Stimulated activated CD8-positive, alpha-beta memory T cell treated with anti-CD3 and anti-CD28 coated beads, Interleukin-12 subunit alpha, Interleukin-12 subunit beta, amount 100 ng/mL, for 24 hours (primary cell): ENCODE results near the gene HDAC7.

Experiments
- DNase-seq: peaks from one replicate; pipeline ENCODE4 v3.0.0-alpha.2; 2020; ENCODE audit errors: extremely low read depth

Gene HDAC7

DNA sequence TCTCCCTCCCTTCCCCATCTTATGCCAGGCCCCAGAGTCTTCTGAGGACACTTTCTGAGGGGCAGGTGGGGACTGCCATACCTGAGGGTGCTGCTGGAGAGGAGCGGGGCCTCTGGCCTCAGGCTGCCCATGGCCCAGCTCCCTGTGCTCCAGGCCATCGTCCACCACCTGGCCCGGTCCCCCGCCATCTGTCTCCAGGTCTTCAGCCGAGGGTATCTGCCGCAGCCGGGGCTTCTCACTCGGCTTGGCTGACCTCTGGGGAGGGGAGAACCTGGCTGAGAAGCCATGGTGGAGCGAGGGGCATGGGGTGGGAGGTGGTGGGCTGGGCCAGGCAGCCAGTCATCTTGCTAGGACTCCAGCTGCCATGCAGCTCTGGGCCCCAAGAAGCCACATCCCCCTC lies 25.0 kb downstream of the HDAC7 start:
- DNase-seq = no peak

DNA sequence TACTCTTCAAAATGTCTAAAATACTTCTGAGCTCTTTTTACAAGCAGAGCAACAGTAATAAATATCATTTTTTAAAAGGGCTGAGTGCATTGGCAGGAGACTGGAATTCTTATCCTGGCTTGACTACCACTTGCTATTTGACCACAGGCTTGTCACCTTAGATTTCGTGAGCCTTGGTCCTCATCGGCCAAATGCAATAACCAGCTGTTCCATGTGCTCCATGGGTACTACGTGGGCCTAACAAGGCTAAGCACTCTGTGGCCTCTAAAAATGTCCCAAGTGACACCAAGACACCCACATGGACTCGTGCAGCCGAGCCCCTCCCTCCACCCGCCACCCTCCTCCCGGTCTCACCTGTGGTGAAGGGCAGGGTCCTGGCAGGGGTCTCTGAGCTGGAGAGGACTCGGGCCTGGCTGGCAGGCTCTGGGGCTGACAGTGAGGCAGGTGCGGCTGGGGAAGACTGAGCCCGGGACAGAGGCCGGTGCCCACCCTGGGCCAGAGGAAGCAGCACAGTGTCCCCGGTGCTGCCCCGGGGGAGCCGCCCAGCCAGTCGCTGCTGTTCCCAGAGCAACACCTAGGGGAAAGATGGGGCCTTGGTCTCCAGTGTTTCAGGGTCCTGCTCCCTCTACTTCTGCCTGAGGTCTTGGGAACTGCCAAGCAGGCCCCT lies 26.6 kb downstream of the HDAC7 start:
- no peak for DNase-seq

DNA sequence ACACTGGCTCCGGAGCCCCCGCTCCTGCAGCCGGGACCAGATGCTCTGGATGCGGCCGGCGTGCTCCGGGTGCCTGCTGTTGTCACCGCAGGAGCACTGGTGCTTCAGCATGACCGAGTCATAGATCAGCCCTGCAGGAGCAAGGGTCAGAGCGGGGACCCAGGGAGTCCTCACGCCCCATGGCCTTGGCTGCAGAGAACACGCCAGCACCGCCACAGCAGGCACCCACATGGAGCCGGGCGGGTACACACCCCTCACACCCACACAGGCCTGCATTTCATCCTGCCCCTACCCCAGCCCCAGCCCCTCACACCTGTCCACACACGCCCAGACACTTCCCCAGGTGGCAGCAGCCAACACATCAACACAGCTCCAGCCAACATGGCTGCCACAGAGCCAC lies 27.8 kb downstream of the HDAC7 start:
- DNase-seq = no peak

DNA sequence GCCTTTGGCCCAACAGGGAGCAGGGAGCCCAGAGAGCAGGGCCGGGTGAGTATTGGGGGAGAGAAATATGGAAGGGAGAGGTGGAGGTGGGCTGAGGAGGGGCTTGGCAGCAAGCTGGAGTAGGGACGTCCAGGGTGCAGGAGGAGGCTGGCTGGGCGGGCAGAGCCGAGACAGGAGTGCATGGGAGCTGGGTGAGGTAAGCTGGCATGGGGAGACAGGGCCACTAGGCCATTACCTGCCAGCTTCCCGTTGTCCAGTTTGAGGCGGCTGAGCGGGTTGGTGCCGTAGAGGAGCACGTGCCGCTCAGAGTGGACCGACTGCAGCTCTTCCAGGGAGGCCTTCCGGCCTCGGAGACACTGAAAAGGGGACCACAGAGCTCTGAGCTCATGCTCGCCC lies 28.4 kb downstream of the HDAC7 start:
- no peak for DNase-seq

DNA sequence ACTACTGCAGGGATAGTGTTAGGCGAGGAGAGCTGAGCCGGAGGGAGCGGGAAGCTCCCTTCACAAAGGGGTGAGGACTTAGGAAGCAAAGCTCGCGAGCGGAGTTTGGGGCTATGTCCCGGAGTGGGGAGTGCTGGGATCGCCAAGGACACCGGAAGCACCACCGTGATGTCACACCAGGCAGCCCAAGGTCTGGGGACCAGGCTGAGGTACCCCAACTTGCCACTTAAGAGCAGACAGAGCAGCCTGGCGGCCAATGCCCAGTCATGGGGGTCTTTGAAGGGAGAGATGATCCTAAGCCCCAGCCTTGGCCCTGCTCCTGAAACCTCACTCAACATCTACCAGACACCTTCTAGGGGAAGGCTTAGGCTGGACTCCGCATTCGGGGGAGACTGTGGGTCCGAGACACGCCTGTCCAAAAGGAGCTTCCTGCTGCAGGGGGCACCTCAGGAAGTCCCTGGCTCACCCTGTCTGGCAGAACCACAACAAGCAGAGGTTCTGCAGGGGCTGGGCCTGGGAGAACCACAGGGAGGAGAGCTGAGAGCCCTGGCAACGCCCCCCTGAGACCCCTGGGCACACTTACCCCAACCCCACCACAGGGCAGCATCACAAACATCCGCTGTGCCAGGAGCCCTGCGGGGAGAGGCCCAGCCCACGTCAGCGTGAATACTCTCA lies 28.9 kb downstream of the HDAC7 start:
- no peak for DNase-seq

DNA sequence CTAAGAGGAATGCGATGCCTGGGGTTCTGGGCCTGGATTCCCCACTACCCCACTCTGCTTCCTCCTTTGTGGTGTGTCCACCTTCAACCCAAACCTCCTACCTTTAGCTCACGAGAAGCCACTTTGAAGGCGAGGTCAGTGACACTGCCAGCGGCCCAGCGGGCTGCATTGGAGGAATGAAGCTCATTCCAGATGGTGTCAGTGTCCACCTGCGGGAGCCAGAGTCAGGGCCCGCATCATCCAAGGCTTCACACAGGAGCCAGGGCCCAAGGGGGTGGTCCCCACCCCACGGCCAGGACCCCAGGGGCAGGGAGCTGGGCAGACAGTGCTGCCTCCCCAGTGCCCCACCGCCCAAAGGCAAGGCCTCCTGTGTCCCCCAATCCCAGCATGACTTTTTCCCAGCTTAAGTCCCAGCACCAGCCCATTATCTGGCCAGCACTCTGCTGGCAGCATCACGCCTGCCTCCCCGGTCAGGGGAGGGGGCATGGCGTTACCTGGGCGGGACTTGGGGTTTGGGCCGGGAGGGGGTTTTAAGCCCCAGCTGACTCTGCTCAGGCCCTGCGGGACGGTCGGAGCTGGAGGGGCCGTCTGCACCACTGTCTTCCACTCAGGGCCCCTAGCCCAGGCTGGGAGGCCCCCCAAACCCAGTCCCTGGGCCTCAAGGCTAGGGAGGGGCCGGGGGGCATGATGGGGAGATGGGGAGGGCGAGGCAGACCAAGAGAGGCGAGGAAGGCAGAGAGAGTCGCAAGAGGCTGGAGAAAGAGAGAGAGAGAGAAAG lies 29.8 kb downstream of the HDAC7 start:
- DNase-seq = no peak

DNA sequence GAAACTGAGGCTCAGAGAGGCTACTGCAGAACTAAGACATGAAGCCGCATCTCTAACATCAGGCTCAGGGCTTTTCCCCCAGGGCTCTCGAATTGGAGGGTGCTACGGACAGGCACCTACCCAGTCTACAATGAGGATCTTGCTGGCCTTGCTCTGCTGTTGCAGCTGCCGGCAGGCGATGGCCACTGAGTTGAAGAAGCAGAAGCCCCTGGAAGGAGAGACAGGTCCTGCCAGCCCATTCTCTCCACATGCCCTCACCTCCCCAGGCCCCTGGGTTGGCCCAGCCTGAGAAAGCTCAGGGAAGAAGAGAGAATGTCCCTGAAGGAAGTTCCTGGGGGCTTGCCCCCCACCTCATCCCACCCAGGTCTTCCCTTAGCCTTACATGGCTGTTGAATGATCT lies 30.6 kb downstream of the HDAC7 start:
- DNase-seq = no peak

DNA sequence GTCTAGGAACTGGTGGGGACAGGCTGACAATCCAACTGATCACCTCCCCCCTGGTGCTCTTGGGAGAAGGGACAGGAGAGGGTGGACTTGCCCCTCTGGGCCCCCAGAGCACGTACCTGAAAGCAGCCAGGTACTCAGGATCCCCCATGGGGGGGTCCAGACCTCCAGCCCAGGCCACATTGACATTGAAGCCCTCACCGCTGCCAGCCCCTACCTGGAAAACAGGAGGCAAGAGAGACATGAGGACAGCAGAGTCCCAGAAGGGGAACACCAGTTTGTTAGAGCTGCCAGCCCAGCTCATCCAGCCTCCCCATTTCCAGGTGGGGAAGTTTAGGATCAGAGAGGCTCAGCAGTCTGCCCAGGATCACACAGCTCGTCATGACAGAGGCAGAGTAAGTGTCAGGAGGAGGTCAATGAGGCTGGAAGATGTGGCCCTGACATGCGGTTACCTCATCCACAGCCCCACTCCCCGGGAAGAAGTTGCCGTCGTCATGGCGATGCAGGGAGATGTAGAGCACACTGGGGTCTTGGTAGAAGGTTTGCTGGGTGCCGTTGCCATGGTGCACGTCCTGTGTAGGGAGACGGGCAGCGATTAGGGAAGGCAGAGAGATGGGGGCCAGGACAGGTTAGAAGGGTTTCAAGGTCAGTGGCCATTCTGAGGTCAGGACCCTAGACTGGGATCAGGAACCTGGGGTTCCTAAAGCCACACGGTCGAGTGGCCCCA lies 31.9 kb downstream of the HDAC7 start:
- no peak for DNase-seq

DNA sequence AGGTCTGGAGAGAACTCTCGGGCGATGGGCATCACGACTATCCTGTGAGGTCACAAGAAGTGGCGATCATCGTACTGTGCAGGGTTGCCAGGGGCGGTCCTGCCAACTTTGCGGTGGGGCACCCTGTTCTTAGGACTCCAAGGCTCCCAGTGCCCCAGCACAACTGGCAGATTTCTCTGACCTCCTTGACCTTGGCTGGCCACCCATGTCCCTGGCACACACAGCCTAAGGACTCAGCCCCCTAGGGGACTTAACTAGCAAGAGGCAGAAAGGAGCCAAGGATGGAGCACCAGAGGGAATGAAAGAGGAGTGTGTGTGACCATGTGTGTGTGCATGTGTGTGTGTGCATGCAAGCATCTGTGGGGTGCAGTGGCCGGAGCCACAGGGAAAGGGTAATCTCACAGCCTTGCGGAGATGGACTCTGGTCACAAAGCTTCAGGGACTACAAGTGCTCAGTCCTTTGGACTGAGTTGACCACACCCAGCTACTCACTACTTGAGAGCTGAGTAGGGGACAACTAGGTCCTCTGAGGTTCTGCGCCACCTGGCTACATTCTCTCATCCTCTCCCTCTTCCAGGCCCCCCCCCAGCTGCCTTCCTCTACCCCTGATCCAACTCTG lies 32.9 kb downstream of the HDAC7 start:
- DNase-seq = no peak

DNA sequence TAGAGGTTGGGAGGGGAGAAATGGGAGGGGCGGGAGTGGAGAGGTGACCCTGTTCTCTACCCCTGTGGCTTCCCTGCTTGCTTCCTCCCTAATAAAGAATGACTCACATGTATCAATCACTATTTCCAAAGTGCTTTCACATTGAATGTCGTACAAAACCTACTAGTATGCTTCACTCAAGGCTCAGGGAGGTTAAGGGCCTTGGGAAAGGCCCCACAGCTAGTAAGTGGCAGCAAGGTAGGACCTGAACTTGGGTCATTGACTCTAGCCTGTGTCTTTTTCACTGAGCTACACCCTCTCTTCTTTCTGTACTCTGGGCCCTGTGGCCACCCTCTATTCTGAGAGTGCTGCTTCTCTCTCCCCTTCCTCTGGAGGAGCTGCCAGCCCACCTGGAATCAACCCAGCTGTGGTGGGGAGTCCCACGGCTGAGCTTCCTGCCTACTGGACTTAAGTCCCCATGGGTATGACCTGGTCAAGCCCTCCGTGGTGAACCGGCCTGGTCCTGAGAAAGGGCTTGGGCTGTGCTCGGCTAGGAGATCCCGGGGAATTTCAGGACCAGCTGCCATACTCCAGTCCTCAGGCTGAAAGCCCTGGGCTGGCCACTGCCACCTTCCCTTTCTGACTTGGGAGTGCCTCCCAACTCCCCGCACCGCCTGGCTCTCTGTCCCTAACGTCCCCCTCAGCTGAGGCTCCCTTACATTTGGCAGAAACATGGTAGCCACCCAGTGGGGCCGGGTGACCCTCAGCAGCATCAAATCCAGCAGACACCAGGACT lies 33.6 kb downstream of the HDAC7 start:
- no peak for DNase-seq

DNA sequence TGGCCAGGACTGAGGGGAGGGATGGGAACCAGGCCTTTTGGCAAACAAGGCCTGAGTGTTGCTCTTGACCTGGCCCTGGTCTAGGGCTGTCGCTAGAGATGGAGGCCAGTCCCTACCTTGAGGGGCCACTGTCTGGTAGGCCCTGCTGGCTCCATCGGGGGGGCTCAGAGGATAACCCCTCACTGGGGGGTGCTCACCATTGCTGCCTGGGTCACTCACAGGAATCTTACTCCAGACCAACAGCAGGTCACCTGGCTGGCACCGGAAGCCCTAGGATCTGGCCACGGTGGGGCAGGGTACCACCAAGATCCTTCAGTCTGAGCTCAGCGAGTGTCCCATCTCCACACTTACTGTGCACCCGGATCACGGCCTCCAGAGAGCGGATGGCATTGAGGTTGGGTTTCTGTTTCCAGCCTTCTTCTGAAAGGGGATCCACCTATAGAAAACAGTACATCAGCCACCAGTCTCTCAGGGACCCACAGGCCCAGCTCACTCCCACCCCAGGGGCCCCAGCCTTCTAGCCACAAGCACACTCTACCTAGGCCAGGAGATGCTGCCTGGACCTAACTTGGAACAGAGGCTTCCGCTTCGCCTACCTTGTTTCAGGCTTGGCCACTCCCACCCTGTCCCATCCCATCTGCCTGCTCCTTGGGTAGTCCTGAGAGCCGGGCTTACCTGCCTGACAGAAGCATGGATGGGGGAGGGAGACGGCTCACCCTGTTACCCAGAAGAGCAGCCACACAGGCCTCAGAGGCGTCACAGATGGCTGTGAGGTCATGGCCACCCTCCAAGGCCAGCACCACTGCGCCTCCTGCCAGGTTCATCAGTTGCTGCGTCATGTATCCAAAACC lies 34.4 kb downstream of the HDAC7 start:
- no peak for DNase-seq

DNA sequence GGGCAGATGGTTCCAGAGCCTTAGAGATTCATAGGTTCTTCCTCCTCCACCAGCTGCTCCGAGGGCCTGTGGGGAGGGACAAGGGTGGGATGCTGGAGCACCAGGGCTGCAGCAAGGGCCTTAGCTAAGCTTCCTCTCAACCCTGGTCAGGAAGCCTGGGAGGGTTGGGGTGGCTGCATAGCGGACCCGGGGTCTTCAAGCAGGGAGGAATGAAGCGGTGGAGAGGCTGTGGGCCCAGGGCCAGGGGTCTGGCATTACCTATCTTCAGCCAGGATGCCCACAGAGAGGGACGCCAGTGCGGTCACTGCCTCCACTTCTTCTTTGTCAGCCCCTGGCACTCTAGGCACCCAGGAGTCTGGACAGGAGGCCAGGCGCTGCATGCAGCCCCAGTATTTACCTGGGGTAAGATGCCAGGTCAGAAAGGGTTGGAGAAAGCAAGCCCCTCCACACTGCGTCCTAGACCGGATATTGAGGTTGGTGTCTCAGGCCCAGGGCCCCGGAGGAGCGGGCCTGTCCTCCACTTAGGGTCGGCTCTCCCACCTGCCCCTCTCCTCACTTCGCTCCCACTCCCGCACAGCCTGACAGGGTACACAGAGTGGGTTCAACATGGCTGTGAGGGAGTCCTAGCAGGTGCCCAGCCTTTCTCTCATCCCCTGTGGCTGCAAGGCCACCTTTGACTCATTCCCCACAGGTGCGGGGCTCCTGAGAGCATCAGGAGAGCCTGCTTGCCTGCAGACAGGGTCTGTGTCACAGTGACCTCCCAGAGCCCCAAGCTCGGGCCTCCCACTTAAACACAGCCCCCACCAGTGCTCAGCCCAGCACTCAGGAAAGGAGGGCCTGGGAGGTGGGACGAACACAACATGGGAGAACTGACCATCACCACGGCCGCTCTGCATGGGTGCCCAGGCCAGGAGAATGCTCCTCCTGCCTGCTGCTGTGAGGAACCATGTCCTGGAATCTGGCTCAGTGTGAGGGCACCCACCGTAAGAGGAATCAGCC lies 35.6 kb downstream of the HDAC7 start:
- DNase-seq = no peak

DNA sequence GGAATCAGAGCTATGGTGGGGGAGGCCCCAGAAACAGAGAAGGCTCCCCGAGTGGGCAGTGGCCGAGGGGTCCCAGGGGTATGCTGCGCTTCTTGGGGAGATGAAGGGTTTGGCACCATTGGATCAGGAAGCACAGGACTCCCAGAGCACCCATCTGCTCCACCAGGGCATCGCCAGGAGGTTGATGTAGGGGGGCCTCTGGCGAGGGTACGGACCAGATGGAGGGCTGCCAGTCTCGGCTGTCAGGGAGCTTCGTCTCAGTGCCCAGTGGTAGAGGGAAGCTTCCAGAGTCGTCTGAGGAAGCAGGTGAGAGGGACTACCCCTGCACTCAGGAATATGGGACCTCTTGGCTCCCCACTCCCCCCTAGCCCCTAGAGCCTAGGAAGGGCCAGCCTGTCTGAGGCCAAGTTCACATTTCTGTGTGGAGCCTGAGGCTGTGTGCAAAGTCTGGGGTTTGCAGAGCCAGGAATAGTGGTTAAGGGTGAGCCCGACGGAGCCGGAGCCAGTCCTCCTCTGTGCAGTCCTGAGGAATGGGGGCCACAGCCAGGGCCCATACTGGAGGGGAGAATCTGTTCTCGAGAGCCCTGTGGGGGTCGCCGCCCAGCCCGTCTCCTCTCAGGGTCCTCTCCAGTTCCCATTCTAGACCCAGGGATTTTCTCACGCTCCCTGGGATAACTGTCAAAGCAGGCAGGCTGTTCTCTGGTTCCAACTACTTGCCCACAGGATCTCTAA lies 36.5 kb downstream of the HDAC7 start:
- no peak for DNase-seq

DNA sequence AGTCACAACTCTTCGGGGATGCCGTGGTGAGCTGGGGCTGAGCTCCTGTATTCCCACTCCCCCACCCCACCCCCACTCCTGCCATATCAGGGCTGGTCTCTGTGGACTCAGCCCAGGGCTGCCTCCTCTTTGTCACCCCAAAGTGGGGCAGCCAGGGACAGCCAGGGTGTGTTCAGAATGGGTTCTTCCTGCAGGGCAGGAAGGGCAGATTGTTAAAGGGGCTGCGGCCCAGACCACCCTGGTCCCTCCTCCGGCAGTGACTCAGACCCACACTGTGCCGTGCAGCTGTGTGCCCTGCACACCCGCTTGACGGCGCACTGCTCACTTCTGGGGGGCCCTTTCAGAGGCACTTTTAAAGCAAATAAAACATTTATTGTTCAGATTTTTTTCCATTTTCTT lies 37.3 kb downstream of the HDAC7 start:
- DNase-seq = no peak

DNA sequence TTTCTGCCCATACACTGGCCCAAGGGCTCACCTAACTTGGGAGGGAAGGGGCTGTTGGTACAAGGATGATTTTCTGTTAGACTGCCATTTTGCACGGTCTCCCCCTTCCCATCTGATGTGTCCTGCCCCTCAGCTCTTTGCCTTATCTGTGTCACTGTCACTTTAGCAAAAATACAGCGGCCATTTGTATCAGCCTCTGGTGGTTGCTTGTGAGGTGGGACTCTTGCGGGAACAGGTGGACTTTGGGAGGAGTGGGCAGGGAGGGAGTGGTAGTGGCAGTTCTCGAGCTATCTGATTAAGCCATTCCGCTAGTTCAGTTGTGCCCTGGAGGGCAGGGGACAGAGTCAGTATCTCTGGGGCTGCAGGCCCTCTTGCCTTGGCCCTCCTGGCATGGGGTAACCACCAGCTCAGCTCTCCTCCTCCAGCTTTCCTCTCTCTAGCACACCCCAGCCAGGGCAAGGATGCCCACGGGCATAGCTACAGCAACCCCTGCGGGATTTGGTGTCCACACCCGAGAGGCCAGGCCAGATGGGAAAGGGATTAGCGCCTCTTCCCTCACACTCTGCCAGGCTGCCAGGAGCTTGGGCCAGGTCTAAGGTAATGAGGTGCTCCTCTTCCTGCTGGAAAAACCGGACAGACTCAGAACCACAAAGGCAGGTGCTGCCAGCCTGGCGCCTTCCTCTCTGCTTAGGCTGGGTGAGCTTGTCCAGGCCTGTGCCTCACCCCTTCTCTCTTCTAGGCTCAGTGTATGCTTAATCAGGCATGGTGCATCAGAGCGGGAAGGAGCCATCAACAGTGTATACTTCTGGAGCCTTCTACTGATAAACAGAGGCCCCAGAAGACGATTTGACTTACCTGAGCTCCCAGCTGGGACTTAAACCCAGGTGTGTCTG lies 38.0 kb downstream of the HDAC7 start:
- DNase-seq = no peak

DNA sequence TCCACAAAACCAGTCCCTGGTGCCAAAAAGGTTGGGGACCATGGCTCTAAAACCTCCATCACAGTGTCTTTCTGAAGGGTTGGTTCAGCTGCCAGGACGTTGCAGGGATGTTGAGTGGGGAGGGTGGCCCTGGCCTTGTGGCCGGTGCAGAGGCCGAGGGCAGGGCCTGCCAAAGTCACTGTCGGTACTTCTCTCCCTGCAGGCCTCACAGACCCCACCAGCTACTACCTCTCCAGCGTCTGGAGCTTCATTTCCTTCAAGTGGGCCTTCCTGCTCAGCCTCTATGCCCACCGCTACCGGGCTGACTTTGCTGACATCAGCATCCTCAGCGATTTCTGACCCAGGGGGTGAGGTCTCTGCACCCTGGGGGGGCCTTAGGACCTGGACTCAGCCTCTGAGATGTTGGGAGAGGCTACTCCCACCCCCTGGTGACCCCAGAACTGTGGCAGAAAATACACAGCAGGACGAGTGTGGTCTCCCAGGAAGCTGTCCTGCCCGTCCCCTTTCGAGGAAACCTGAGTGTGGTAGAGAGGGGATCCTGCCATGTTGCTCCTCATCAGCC lies 39.7 kb downstream of the HDAC7 start:
- DNase-seq = no peak
